Large intestine (tissue), 3 donors: ENCODE data around the gene MAPKAPK2. TPM values are rescaled to one million over a fixed set of nuclear protein-coding genes. Genes with fewer than 3 reads are reported as not detected.

ENCODE experiments used
- DNase-seq, 2 donors: peaks; one replicate each; pipeline versions ENCODE4 v3.0.0 to v3.0.0-alpha.2; 2013
- H3K27ac ChIP-seq: one replicate; pipeline ENCODE4 v1.5.1; 2013; ENCODE audit warnings: low read length
- H3K27me3 ChIP-seq: 2 replicates; pipeline ENCODE4 v1.6.1; 2013; ENCODE audit warnings: low read length; ENCODE audit not compliant: control insufficient read depth, insufficient read depth
- H3K36me3 ChIP-seq: 2 replicates; pipeline ENCODE4 v1.6.1; 2013; ENCODE audit warnings: low read length; ENCODE audit not compliant: control insufficient read depth, insufficient read depth
- H3K4me1 ChIP-seq: one replicate; pipeline ENCODE4 v1.6.1; 2013; ENCODE audit warnings: low read length; ENCODE audit not compliant: control insufficient read depth, insufficient read depth
- H3K4me3 ChIP-seq: one replicate; pipeline ENCODE4 v1.5.1; 2013; ENCODE audit warnings: low read length
- H3K9me3 ChIP-seq: one replicate; pipeline ENCODE4 v1.6.1; 2013; ENCODE audit warnings: mild to moderate bottlenecking, low read depth, low read length, moderate library complexity; ENCODE audit not compliant: control insufficient read depth
- WGBS: methylation state at CpG from one replicate; pipeline ENCODE4 v1.1.5; 2013; ENCODE audit warnings: low lambda C conversion rate; ENCODE audit not compliant: insufficient coverage; 5-methylcytosine and 5-hydroxymethylcytosine counted together
- polyA plus RNA-seq: library from polyadenylated mRNA; unstranded; fragments of 120-200 nt; gene quantifications from one replicate; pipeline ENCODE4 v1.2.1, GENCODE V29; 2013

The MAPKAPK2 gene
- polyA plus RNA-seq, 1 donor: 79.6 TPM

DNA sequence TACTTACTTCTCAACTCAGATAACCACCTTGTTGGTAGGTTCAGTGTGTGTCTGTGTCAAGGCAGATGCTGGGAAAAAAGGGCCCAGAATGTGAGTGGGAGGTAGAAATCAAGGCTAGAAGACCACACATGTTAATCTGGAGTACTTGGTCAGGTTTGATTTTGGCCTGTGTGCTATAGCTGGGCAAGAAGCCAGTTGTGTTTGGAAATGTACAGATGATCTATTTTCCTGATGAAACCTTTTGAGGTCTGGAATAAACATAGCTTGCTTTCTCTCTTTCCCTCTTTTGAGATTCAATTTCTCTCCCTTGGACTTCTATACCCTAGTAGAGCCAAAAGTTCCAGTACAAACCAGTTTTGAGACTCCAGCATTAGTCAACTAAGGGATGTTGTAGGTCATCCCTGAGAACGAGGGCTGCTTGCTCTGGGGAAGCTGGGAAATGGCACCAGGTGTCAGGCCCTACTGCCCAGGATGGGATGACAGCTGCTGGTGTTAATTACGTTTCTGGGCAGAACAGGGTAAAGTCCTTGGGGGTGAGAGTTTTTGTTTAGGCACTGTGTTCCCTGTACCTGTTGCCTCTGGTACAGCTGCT is 15.8 kb downstream of the MAPKAPK2 start:
- Histone ChIP-seq H3K27me3 (no peaks in the 10 kb centered on the region), H3K36me3 (peaks cover 23% of the 10 kb centered on the region), H3K4me1 (peaks cover 16% of the 10 kb centered on the region), H3K4me3 (no peak overlapping the region), H3K9me3 (no peaks in the 10 kb centered on the region), H3K27ac (no peak overlapping the region)
- 40% methylated on average over 1 of the region's 2 CpGs for WGBS
- DNase-seq: no peak

DNA sequence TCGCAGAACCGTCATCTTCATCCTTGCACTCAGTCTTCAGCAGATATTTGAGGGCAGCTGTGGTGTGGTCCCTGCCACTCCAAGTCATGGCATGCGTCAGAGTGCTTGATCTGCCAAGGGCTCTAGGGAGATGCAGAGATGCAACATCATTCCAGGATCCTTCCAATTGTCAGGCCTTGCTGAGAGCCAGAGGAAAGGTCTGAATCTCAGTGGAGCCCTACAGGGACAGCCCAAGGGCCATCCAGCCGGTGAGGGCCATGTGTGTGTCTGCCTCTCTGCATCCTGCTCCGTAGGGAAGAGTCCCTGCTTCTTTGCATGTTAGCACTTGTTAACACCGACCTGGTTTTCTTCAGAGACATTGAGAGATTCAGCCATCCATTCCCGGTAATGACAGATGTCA is 17.6 kb downstream of the MAPKAPK2 start:
- Histone ChIP-seq H3K27me3 (no peaks in the 10 kb centered on the region), H3K36me3 (peaks cover 16% of the 10 kb centered on the region), H3K4me3 (no peak overlapping the region), H3K9me3 (no peaks in the 10 kb centered on the region), H3K27ac (no peak overlapping the region), H3K4me1 (peaks cover 24% of the 10 kb centered on the region)
- 100% methylated on average over 1 of the region's 7 CpGs for WGBS
- DNase-seq: no peak

DNA sequence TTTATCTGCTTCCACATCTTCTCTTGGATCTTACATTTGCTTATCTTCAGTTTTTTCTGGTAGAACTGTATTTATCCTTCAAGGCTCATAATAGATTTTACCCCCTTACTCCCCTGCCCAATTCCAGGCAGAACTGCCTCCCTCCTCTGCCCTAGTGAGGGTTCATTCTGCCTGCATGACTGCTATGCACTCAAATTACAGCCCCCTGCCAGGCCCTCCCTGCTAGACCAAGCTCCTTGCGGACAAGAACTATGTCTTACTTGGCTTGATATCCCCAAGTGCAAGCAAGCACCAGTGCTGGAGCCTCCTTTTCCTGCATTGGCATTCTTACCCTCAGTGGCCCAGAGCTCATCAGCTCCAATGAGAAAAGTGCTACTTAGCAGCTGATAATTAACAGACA is 18.1 kb downstream of the MAPKAPK2 start:
- Histone ChIP-seq H3K4me3 (no peak overlapping the region), H3K27ac (no peak overlapping the region), H3K9me3 (no peaks in the 10 kb centered on the region), H3K4me1 (peaks cover 24% of the 10 kb centered on the region), H3K36me3 (peaks cover 11% of the 10 kb centered on the region), H3K27me3 (no peaks in the 10 kb centered on the region)
- DNase-seq: no peak
- WGBS: no CpG with 5 or more reads among the region's 1 CpG

DNA sequence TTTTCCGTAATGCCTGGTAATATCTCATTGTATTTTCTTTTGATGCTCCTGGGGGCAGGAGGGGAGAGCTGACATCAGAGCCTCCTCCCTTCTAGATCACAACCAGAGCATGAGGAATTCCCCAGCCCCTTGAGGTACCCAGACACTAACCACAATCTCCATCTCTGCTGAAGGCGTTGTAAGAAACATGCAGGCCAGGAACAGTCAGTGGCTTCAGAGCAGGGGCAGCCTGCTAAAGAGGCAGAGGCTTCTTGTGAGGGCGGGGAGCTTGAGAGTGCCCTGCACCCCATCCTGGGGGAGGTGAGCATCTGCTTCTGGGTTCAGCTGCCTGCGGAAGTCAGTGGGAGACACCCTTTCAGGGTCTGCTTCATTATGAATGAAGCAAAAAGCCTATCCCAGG is 19.0 kb downstream of the MAPKAPK2 start:
- WGBS: no CpG with 5 or more reads among the region's 4 CpGs
- Histone ChIP-seq H3K27me3 (no peaks in the 10 kb centered on the region), H3K36me3 (peaks cover 5% of the 10 kb centered on the region), H3K4me3 (no peak overlapping the region), H3K4me1 (peaks cover 26% of the 10 kb centered on the region), H3K9me3 (no peaks in the 10 kb centered on the region), H3K27ac (no peak overlapping the region)
- DNase-seq: no peak

DNA sequence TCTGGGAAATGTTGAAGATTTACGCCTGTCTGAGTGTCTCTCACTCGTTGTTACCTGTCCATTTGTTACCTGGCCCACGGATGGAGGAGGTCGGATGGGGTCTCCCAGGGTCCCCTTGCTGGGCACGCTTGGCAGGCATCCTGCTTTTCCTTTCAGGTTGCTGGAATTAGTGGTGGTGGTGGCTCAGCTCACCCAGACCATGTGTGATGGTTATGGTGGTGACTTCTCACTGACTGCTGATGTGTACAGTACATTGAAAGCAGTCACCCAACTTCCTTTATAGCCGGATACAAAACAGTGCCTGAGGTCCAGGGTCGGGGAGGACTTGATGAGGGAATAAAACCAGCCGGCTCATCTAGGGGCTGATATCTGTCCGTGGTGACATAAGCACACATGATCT is 19.5 kb downstream of the MAPKAPK2 start:
- Histone ChIP-seq H3K4me1 (peaks cover 31% of the 10 kb centered on the region), H3K27me3 (no peaks in the 10 kb centered on the region), H3K9me3 (no peaks in the 10 kb centered on the region), H3K36me3 (peaks cover 3% of the 10 kb centered on the region), H3K27ac (no peak overlapping the region), H3K4me3 (no peak overlapping the region)
- no peak for DNase-seq
- no CpG with 5 or more reads among the region's 9 CpGs for WGBS

DNA sequence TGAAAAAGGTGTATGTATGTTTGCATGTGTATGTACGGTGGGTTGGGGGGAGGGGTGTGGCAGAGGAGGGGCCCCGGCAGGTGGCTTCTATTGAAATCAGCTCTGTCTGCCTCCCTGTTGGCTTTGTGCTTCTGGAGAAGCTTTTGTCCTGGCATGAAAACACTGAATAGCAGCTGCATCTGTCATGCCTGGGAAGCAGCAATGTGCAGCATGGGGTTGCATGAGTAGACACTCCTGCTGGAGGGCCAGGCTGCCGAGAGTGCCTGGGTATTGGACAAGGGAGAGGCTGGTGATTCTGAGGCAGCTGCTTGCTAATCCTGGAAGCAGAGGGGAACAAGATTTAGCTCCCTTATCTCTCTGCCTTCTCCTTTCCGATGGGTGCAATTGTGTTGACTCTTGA is 20.5 kb downstream of the MAPKAPK2 start:
- Histone ChIP-seq H3K27me3 (no peaks in the 10 kb centered on the region), H3K4me1 (peaks cover 38% of the 10 kb centered on the region), H3K27ac (no peak overlapping the region), H3K4me3 (no peak overlapping the region), H3K36me3 (peaks cover 3% of the 10 kb centered on the region), H3K9me3 (no peaks in the 10 kb centered on the region)
- 40% methylated on average over 1 of the region's 4 CpGs for WGBS
- no peak for DNase-seq

DNA sequence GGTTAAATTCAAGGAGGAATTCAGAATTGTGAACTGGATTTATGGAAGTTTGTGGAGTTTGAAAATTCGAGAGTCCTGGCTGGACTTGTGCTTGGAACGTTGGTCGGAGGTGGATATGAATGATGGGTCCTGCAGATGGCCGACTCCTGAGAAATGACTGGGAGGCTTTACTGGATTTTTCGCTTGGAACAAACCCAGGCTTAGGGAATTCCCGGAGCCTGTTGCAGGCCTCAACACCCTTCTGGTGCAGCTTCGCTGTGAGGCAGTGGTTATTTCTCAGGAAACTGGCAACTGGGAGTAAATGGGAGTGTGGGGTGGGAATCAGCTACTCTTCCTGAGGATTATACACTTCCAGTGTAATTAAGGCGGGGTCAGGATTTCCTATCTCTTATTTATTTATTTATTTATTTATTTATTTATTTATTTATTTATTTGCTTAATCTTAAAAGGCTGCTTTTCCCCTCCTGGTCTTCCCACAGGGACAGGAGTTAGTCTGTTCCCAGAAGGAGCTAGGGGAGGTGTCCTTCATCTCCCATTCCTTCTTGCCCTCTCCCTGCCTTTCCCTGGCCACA is 21.1 kb downstream of the MAPKAPK2 start:
- peaks cover 36% of the 10 kb centered on the region for H3K4me1 ChIP-seq
- H3K36me3 ChIP-seq: peaks cover 3% of the 10 kb centered on the region
- no peak for DNase-seq
- no peak overlapping the region for H3K27ac ChIP-seq
- H3K9me3 ChIP-seq: no peaks in the 10 kb centered on the region
- no CpG with 5 or more reads among the region's 8 CpGs for WGBS
- H3K4me3 ChIP-seq: no peak overlapping the region
- H3K27me3 ChIP-seq: no peaks in the 10 kb centered on the region

DNA sequence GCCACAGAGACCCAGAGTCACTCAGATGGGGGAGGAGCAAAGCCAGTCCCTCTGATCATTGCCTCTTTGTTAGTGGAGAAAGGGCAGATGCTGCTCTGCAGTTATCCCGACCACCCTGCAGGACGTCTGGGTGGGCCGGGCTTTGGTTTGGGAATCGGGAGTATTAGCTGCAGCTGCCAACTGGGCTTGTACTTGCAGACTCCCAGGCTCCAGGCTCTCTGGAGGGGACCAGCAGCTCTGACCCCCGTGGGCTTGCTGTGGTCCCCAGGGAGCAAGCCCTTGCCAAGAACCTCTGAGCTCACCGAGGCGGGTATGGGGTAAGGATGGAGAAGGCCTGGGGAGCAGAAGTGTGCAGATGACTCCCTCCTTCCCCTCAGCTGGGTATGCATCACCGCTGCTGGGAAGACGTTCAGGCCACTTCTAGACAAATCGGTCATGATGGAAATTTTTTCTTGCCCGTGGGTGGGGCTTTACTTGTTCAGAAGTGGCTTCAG is 21.6 kb downstream of the MAPKAPK2 start:
- Histone ChIP-seq H3K4me3 (no peak overlapping the region), H3K27me3 (no peaks in the 10 kb centered on the region), H3K27ac (no peak overlapping the region), H3K9me3 (no peaks in the 10 kb centered on the region), H3K4me1 (peaks cover 34% of the 10 kb centered on the region), H3K36me3 (peaks cover 3% of the 10 kb centered on the region)
- WGBS: no CpG with 5 or more reads among the region's 11 CpGs
- DNase-seq: no peak

DNA sequence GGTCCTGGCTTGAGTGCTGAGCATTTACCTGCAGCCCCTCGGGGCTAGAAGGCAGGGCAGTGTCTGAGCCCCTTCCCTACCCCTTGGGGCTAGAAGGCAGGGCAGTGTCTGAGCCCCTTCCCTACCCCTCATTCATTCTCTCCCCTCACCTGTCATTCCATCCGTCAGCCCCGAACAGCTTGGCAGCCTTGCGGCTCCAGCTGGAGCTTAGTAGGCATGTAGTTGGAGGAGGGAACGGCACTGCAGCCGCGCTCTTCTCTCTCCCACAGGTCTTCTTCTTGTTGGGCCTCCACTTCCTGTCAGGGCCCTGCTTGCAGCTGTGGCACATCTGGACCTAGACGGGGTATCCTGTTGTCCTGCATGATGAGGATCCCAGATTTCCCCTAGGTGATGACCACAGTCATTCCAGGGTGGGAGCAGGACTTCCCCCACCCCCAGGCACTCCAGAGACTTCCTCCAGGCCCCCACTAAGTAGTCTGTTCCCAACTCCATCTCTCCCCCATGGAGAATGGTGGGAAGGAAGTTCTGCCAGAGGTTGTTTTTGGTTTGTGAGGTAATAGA is 22.2 kb downstream of the MAPKAPK2 start:
- Histone ChIP-seq H3K27ac (no peak overlapping the region), H3K36me3 (peaks cover 2% of the 10 kb centered on the region), H3K9me3 (no peaks in the 10 kb centered on the region), H3K27me3 (no peaks in the 10 kb centered on the region), H3K4me3 (no peak overlapping the region), H3K4me1 (peaks cover 39% of the 10 kb centered on the region)
- DNase-seq: no peak
- no CpG with 5 or more reads among the region's 8 CpGs for WGBS

DNA sequence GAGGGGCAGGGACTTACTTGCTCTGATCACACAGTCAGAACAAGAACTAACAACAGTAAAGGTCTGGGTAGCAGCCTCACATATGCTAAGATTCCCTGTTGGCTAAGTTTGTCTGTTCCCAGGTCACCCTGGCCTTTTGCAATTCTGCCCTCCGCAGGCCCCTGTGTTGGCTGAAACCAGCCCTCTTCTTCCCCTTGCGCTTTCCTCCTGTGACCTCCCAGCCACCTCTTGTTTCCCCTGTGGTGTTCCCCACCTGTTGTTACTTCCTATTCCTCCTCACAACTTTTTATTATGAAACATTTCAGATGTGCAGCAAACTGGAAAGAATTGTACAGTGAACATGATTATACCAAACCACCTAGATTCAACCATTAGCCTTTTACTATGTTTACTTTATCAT is 23.4 kb downstream of the MAPKAPK2 start:
- Histone ChIP-seq H3K4me1 (peaks cover 47% of the 10 kb centered on the region), H3K4me3 (no peak overlapping the region), H3K9me3 (no peaks in the 10 kb centered on the region), H3K27ac (no peak overlapping the region), H3K36me3 (no peaks in the 10 kb centered on the region), H3K27me3 (no peaks in the 10 kb centered on the region)
- no peak for DNase-seq
- WGBS: no CpG with 5 or more reads among the region's 2 CpGs

DNA sequence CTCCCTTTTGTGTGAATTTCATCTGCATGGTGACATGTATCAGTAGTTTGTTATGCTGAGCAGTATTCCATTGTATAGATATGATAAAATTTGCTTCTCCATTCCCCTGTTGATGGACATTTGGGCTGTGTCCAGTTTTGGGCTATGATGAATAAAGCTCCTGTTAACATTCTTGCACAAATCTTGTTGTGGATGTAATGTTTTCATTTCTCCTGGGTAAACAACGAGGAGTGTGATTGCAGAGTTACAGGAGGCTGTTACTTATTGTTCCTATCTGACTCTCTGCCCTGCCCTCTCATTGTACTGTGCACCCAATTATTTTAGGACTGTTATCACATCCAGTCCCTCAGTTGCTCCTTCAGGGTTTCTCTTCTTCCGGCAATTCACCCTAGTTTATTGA is 24.2 kb downstream of the MAPKAPK2 start:
- Histone ChIP-seq H3K27me3 (no peaks in the 10 kb centered on the region), H3K9me3 (no peaks in the 10 kb centered on the region), H3K27ac (no peak overlapping the region), H3K4me3 (no peak overlapping the region), H3K4me1 (peaks cover 55% of the 10 kb centered on the region), H3K36me3 (no peaks in the 10 kb centered on the region)
- WGBS: 40% methylated on average over 1 of the region's 2 CpGs
- no peak for DNase-seq
